HFFc6 (cell line): Measurements from ENCODE around the gene PLG. TPM values are rescaled to one million over a fixed set of nuclear protein-coding genes. Genes with fewer than 3 reads are reported as not detected.
"Not testable (repeated sequence)": the region's sequence is repeated elsewhere in the genome, so short reads cannot be mapped to it uniquely, and the experiment has no call there.

Experiments
- DNase-seq: peaks from one replicate; pipeline ENCODE4 v3.0.0-alpha.2; 2018
- H3K27ac Mint-ChIP-seq: 2 replicates; pipeline ENCODE4 v1.8.0; 2020; ENCODE audit warnings: mild to moderate bottlenecking, mixed read lengths
- H3K27me3 Mint-ChIP-seq: 2 replicates; pipeline ENCODE4 v1.8.0; 2021; ENCODE audit warnings: mild to moderate bottlenecking, moderate library complexity, mixed read lengths; ENCODE audit not compliant: insufficient read depth
- H3K36me3 Mint-ChIP-seq: 2 replicates; pipeline ENCODE4 v1.8.0; 2021; ENCODE audit warnings: low read depth, mixed read lengths
- H3K4me1 Mint-ChIP-seq: 2 replicates; pipeline ENCODE4 v1.8.0; 2020; ENCODE audit warnings: low read depth, mixed read lengths
- H3K4me3 Mint-ChIP-seq: 2 replicates; pipeline ENCODE4 v1.8.0; 2020; ENCODE audit warnings: mild to moderate bottlenecking, moderate library complexity, mixed read lengths
- H3K9me3 Mint-ChIP-seq: 2 replicates; pipeline ENCODE4 v1.8.0; 2020; ENCODE audit warnings: mild to moderate bottlenecking, mixed read lengths
- total RNA-seq, 6 experiments: library from RNA; stranded (reverse); fragmentation: NEBNext Ultra II Directional; extraction: Animal tissue kit (Norgen Biotek cat#: 25700); gene quantifications; 2 replicates in 1 of 6; 3 replicates in 5 of 6; pipeline ENCODE4 v1.2.3, GENCODE V29; 2021
- TF ChIP-seq, protein P1 (sequence below): fragments of 200-600 bp; sonication (generic); IDR thresholded peaks from 2 replicates; pipeline ENCODE4 v1.5.0; 2021; ENCODE audit warnings: antibody characterized with exemption, mild to moderate bottlenecking

The PLG gene
- total RNA-seq, 6 experiments from 2014 or later: not detected

DNA sequence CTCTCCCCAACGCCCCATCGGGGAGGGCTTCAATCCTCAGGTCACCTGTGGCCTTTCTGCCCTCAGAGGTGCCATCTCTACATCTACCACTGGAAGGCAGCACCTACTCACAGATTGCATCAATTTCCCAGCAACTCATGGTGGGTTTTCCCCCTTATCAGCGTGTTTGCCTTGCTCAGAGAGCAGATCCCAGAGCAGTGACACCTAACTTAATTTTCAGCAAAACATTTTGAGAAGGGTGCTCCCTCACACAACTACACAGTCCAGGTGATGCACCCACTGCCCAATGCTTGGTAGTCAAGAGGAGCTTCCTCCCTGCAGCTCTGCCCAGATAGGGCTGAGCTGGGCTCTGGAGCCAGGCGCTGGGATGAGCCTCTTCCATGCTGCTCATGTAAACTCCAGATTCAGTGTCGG is 48.2 kb downstream of the PLG start:
- Mint-ChIP-seq H3K4me1 (no peaks in the 10 kb centered on the region), H3K4me3 (no peak overlapping the region), H3K9me3 (peaks cover 27% of the 10 kb centered on the region), H3K27ac (no peak overlapping the region), H3K36me3 (peaks cover 4% of the 10 kb centered on the region; the same call in 1 of the 2 replicates), H3K27me3 (peaks cover 2% of the 10 kb centered on the region; the same call in 1 of the 2 replicates)
- TF ChIP-seq, protein P1, sequence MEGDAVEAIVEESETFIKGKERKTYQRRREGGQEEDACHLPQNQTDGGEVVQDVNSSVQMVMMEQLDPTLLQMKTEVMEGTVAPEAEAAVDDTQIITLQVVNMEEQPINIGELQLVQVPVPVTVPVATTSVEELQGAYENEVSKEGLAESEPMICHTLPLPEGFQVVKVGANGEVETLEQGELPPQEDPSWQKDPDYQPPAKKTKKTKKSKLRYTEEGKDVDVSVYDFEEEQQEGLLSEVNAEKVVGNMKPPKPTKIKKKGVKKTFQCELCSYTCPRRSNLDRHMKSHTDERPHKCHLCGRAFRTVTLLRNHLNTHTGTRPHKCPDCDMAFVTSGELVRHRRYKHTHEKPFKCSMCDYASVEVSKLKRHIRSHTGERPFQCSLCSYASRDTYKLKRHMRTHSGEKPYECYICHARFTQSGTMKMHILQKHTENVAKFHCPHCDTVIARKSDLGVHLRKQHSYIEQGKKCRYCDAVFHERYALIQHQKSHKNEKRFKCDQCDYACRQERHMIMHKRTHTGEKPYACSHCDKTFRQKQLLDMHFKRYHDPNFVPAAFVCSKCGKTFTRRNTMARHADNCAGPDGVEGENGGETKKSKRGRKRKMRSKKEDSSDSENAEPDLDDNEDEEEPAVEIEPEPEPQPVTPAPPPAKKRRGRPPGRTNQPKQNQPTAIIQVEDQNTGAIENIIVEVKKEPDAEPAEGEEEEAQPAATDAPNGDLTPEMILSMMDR: peak; percentile 27; the same call in 1 of the 2 replicates
- no peak for DNase-seq

DNA sequence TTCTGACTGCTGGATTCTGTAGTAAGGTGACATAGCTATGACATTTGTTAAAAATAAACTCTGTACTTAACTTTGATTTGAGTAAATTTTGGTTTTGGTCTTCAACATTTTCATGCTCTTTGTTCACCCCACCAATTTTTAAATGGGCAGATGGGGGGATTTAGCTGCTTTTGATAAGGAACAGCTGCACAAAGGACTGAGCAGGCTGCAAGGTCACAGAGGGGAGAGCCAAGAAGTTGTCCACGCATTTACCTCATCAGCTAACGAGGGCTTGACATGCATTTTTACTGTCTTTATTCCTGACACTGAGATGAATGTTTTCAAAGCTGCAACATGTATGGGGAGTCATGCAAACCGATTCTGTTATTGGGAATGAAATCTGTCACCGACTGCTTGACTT is 51.2 kb downstream of the PLG start:
- H3K27ac Mint-ChIP-seq, H3K4me3 Mint-ChIP-seq, H3K36me3 Mint-ChIP-seq, H3K4me1 Mint-ChIP-seq, H3K27me3 Mint-ChIP-seq, DNase-seq: not testable (repeated sequence)
- H3K9me3 Mint-ChIP-seq: peaks cover 33% of the 10 kb centered on the region

DNA sequence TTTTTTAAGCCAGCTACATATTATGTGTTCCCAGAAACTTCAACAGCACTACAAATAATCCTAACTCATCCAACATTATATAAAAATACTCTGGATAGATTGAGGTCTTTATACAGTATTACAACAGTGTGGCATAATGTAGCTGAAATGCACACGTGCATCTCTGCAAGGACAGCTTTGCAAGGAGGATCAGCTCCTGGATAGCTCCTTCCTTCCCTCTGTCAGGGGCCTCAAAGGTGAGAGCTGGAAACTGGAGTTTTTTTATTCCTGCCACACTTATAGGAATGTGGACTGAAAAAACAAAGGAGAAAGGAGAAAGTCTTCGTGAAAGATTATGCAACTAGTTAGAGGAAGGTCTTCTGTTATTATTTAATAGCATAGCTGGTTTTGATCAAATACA is 53.1 kb downstream of the PLG start:
- H3K27ac Mint-ChIP-seq: no peak overlapping the region
- DNase-seq: no peak
- H3K4me3 Mint-ChIP-seq: no peak overlapping the region
- H3K27me3 Mint-ChIP-seq: no peaks in the 10 kb centered on the region
- H3K36me3 Mint-ChIP-seq: peaks cover 7% of the 10 kb centered on the region; the same call in 1 of the 2 replicates
- TF ChIP-seq, protein P1: no peak
- no peaks in the 10 kb centered on the region for H3K4me1 Mint-ChIP-seq
- H3K9me3 Mint-ChIP-seq: peaks cover 50% of the 10 kb centered on the region

DNA sequence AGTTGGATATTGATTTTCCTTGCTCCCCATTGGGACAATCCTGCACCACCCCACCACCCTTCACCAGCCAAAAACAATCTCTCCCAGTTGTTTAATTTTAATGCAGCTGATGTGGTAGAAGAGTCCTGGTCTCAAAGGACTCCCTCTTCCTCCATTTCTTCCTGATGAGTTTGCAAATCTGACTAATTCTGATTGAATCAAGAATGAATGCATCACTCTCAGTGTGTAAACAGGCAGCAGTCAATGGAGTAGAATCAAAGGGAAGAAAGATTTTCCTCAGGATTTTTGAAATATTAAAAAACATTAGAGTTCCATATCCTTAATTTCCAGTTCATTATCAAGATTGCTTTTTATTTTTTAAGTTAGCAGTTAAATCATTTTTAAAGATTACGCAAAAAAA is 54.0 kb downstream of the PLG start:
- Mint-ChIP-seq H3K27me3 (no peaks in the 10 kb centered on the region), H3K4me3 (no peak overlapping the region), H3K9me3 (peaks cover 53% of the 10 kb centered on the region), H3K27ac (no peak overlapping the region), H3K36me3 (peaks cover 7% of the 10 kb centered on the region; the same call in 1 of the 2 replicates), H3K4me1 (no peaks in the 10 kb centered on the region)
- no peak for DNase-seq
- TF ChIP-seq, protein P1: no peak

DNA sequence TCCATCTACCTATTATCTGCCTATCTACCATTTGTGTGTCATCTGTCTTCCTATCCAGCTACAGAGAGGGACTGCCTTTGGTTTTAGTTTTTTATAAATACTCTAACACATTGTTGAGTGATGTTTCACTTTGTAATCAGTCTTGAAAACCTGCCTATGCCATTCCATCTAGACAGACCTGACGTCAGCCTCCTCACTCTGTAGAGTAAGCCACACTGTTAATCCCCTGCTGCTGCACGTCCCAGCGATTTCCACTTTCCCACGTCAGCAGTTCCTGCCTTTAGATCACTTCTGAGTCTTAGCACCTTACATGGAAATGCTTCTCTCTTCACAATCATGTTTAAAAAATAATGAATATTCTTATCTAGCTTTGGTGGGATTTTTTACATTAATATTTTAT is 54.8 kb downstream of the PLG start:
- Mint-ChIP-seq H3K36me3 (peaks cover 7% of the 10 kb centered on the region; the same call in 1 of the 2 replicates), H3K27ac (no peak overlapping the region), H3K27me3 (no peaks in the 10 kb centered on the region), H3K9me3 (peaks cover 59% of the 10 kb centered on the region), H3K4me1 (no peaks in the 10 kb centered on the region), H3K4me3 (no peak overlapping the region)
- TF ChIP-seq, protein P1: no peak
- no peak for DNase-seq

DNA sequence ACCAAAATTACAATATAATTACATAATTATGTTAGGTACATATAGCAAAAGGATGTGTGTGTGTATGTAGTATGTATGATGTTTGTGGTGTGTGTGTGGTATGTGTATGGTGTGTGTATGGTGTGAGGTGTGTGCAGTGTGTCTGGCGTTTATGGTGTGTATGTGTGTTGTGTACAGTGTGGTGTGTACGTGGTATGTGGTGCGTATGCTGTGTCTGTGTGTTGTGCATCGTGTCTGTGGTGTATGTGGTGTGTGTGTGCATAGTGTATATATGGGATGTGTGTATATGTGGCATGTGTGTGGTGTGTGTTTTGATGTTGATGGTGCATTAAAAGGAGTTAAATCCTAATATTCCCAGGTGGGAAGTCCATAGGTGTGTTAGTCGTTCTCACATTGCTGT is 62.8 kb downstream of the PLG start:
- Mint-ChIP-seq H3K36me3 (no peaks in the 10 kb centered on the region; the same call in 1 of the 2 replicates), H3K27me3 (no peaks in the 10 kb centered on the region; the same call in 1 of the 2 replicates)
- TF ChIP-seq, protein P1: no peak

More for the DNA sequence above, 62.8 kb downstream of the PLG start:
- no peak overlapping the region for H3K27ac Mint-ChIP-seq
- H3K4me1 Mint-ChIP-seq: no peaks in the 10 kb centered on the region
- H3K4me3 Mint-ChIP-seq: no peak overlapping the region
- no peak for DNase-seq
- peaks cover 49% of the 10 kb centered on the region for H3K9me3 Mint-ChIP-seq
